Central memory CD4-positive, alpha-beta T cell (primary cell): Measurements from ENCODE around the gene GALNT11.
"Not testable (repeated sequence)": the region's sequence is repeated elsewhere in the genome, so short reads cannot be mapped to it uniquely, and the experiment has no call there.

ENCODE experiments used
- DNase-seq: peaks from one replicate; pipeline ENCODE4 v3.0.0; 2022

The GALNT11 gene

DNA sequence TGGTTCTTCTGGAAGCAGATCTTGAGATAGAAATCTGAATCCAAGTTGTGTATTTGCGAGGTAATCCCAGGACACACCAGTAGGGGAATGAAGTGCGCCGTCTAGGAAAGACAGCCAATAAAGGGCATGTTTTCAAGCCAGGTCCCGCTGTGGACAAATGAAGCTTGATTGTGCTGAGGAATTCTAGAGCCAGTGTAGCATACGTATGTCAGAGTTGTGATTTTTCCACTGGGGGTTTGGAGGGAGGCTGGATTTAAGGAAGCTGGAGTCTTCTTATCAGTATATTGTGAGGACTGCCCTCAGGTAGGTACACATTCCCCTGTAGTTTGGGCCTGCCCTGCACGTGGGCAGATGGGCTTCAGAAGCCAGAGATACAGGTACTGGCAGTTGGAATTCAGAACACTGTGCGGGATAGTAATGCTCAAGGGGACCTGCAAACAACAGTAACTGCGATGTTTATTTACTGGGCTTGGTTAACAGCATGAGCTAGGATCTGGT, 50.9 kb downstream of the GALNT11 start:
- DNase-seq: no peak

DNA sequence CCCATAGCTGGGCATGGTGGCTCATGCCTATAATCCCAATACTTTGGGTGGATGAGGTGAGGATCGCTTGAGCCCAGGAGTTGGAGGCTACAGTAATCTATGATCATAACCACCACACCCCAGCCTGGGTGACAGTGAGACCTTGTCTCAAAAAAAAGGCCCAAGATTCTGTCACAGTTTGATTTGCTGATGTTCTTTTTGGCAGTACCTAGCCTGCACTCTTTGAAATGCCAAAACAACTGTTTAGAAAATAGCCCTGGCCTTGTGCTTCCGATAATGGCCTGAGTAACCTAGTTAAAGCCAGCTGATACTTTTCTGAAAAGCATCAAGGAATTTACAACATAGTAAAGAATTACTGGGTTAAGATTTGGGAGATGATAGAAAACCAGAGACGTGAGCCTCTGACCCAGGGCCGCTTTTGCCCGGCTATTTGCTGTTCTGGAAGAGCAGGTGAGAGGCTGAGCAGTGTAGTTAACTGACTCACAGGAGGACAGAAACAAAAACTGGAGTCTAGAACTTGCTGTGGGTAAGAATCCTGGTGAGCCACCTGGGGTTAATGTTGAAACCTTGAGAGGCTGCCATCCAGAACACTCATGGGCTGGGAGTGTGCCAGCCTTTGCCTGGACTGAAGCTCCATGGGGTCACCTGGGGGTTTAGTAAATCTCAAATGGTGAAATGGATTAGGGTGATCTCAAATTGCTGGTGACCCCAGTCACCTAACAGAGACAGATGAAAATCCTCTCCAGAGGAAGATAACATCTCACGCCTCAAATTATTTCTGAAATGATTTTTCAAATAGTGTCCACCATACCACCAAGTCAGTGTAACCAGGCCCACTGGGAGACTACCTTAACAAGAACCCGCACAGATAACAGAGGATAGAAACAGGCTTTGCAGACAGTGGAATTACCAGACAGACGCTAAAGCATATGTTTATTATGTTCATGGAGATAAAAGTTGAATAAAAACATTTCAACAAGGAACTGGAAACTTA, 51.8 kb downstream of the GALNT11 start:
- DNase-seq: no peak

DNA sequence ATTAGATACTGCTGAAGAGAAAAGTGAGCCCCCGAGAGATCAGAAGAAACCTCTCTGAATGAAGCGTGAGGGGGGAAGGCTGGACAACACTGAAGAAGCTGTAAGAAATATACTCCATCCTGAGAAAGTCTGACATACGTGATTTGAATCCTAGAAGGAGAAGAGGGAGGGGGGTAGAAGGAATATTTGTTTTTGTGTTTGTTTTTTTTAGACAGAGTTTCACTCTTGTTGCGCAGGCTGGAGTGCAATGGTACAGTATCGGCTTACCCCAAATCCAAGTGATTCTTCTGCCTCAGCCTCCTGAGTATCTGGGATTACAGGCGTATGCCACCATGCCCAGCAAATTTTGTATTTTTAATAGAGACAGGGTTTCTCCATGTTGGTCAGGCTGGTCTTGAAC, 52.6 kb downstream of the GALNT11 start:
- DNase-seq: no peak

DNA sequence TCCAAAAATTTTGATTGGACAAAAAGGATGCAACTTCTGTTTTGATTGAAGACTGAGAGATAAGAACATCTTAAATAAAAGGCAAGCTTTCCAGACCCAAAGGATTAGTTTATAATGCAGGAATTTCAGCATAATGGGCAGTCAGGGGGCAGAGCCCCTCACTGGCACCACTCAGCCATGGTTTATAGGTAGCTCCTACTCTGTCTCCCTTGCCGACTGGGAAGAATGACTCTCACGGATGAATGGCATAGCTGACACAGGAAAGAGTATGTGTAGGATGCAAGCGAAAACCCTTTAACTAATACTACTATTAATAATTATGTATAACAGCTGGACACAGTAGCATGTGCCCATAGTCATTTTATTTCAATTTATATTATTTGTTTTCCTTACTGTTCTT, 53.3 kb downstream of the GALNT11 start:
- no peak for DNase-seq

DNA sequence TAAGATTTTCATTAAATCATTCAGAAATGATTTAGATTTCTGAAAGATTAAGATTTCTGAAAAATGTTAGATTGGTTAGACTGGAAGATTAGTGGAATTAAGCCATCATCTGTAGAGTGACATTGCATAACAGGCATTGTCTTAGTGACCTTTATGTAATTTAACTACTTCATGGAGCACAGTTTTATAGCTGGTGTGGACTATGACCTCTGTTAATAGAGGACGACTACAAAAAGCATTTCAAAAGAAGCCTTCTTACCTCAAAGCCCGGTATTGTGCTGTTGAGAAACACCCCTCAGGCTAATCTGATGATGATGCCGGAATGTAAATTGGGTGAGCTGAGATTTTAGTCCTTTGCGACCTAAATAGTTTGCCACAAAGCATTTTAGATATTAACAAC, 55.6 kb downstream of the GALNT11 start:
- no peak for DNase-seq

DNA sequence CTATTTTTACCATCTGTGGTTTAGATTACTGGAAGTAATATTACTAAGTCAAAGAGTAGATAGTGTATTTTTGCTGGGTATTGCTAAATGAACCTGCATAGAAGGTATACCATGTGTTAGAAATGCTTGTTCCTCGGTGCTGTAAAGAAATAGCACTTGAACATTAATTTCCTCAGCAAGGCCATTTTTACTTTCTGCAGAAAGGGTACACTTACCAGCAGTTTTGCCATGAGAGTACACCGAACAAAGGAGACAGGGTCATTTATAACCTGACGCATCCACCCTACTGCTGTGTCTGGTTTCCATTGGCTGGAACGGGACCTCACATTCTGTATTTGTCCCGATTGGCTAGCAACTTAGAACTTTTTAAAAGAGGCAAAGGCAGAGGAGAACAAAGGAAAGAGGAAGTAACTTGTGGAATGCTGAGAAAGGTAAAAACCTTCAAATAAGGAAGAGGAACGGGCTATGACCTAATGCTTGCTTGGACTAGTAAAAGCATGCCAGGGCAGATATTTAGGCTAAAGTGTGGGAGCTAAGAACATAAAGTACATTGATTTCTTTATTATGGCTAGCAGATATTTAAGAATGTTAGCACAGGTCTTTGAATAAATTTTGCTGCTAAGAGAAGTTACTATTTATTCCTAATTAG, 56.7 kb downstream of the GALNT11 start:
- not testable (repeated sequence) for DNase-seq

DNA sequence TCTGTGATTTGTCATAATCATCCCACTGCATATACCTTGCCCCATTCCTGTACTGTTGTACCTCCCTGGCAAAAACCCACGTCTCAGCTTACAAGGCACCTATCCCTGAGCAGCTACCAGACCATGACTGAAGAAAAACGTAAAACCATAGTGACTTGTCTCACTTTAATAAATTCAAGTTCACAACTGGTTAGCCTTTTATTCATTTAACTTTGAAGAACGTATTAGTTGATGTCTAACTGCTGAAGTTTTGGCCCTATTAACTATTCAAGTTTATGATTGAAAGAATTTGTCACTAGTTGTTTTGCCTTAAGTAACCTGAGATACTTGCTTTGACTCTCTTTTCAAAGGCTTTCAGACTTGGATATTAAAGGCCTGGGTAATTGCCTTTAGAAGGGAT, 59.7 kb downstream of the GALNT11 start:
- DNase-seq: no peak

DNA sequence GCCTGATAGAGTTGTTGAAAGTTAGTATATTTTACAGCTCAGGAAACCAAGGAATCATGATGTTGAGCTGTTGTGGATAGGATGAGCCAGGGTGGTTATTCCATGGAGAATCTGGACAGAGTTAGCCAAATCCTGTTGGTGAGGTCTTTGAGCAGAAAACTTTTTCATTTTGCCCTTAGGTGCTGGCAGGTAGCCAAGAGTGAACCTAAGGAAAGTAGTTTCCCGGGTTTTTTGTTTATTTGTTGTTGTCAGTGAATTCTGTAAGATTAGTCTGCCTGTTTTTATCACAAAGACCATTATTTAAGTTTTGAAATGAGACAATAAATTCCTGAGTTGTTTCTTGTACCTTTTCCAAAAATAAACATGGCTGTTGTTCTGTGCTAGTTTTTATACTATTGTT, 61.0 kb downstream of the GALNT11 start:
- no peak for DNase-seq

DNA sequence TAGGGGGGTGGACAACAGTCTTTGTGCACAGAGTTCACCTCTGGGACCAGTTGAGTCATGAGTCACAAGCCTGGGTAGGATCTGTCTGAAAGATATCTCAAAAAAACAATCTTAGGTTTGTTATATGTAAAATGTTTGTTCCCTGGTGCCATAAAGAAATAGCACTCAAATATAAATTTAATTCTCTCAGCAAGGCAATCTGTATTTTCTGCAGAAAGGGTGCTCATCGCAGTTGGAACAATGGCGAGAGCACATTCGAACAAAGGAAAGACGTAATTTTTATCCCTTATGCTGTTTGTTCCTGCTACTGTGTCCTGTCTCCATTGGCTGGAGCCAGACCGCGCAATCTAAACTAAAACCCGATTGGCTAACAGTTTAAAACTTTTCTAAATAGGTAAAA, 63.7 kb downstream of the GALNT11 start:
- DNase-seq: no peak

DNA sequence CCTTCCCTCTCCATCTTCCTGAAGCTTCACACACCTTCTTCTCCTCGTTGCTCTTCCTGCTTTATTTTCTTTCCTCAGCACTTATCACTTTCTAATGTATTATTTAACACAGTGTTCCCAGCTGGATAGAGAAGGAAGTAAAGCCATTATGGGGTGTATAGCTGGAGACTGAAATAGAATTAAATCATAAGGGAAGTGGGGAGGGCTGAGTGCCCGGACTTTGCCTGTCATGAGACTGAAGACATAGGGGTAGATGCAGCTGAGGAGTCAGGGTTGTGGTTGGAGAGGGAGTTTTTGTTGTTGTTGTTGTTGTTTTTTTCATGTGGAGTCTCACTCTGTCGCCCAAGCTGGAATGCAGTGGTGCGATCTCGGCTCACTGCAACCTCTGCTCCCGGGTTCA, 65.3 kb downstream of the GALNT11 start:
- no peak for DNase-seq

DNA sequence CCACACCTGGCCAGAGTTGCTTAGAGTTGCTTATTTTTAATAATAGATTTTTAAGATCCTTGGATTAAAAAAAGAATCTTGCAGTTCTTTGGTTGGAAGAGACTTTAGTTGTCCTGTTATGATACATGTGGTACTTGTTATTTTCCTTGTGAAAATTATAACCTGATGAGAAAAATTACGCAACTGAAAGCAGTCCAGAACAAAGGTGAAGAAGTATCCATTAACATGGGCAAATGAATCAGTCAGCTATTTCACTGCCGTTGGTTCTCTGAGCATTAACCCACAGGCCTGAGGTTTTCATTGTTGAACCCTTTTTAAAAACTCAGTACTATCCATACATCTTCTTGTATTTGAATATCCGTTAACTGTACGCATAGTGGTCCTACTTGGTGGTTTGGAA, 68.2 kb downstream of the GALNT11 start:
- DNase-seq: no peak

DNA sequence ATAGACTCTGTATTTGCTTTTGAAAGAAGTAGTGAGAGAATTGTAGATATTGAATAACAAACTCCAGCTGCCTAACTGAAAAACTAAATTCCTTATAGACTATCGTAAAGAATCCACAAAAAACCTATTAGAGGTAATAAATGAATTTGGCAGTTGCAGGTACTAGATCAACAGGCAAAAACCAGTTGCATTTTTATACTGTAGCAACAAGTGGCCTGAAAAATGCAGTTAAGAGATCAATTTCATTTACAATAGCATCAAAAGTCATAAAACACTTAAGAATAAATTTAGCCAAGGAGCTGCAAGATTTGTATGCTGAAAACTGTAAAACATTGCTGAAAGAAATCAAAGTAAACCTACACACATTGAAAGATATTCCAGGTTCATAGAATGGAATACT, 70.3 kb downstream of the GALNT11 start:
- no peak for DNase-seq

DNA sequence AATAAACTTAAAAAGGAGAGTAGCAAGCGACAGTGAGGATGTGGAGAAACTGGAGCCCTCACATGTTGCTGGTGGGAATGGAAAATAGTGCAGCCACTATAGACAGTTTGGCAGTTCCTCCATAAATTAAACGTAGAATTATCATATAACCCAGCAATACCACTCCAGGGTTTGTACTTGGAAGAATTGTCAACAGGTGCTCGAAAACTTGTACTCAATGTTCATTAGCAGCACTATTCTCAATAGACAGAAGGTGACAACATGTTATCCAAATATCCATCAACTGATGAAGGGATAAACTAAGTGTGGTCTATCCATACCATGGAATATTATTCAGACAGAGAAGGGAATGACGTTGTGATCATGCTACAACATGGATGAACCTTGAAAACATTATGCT, 71.9 kb downstream of the GALNT11 start:
- DNase-seq: no peak

DNA sequence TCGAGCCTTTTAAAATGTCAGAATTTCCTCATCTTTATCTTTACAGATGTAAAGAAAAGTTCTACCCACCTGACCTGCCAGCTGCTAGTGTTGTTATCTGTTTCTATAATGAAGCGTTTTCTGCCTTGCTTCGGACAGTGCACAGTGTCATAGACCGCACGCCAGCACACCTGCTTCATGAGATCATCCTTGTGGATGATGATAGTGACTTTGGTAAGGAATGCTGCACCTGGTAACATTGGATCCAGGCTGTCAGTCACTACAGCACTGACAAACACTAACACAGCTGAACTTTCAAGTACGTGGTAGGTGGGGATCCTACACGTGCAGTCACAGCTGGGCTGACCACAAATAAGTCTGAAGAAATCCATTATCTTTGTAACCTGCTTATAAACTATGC, 77.6 kb downstream of the GALNT11 start:
- no peak for DNase-seq

DNA sequence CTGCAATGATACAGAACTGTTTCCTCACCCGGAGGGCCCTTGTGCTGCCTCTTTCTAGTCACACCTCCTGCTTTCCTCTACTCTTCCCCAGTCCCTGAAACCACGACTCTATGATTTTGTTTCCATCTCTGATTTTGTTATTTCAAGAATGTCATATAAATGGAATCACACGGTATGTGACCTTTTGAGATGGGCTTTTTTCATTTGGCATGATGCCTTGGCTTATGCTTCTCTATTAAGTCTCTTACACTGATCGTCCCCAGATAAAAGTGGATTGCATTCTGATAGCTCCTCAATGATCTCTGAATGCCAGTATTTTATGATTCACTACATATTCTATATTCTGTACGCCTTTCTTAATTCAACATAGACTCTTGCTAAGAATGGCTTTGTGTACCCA, 78.2 kb downstream of the GALNT11 start:
- no peak for DNase-seq

DNA sequence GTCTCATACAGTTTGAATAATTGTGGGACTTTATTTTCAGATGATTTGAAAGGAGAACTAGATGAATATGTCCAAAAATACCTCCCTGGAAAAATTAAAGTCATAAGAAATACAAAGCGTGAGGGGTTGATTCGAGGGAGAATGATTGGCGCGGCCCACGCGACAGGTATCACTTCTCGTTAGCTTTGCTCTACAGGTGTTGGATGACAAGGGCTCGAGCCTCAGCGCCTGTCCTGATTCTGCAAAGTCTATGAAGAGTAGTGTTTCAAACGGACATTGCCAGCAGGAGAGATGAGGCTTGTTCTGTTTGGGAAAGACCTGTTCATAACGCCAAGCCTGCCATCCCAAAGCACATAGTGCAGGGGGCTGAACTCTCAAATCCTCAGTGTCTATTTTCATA, 79.7 kb downstream of the GALNT11 start:
- no peak for DNase-seq

DNA sequence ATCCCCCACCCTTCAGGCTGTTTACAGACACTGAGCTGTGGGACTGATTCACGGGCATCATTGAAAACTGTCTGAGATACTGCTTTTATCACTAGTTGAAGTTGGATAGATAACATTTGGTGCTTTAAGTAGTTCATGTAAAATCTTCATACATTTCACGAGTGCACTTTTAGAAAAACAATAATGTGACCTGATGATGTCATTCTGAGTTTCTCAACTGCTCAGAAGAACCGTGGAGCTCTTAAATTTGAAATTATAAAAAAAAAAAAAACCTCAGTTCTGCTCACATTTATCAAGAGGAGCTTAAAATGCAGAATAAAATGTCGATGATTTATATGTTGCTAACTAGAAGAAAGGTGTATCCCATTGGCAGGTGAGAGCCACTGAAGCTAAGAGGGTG, 81.5 kb downstream of the GALNT11 start:
- DNase-seq: no peak

DNA sequence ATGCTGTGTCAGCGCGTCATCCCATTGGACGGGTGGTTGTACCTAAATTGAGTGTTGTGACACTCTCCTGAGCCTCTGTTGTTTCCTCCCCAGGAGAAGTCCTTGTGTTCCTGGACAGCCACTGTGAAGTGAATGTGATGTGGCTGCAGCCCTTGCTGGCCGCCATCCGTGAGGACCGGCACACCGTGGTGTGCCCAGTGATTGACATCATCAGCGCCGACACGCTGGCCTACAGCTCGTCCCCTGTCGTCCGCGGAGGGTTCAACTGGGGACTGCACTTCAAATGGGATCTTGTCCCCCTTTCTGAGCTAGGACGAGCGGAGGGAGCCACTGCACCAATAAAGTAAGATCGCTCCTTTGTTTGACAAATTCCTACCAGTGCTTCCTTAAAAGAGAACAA, 82.5 kb downstream of the GALNT11 start:
- DNase-seq: no peak

DNA sequence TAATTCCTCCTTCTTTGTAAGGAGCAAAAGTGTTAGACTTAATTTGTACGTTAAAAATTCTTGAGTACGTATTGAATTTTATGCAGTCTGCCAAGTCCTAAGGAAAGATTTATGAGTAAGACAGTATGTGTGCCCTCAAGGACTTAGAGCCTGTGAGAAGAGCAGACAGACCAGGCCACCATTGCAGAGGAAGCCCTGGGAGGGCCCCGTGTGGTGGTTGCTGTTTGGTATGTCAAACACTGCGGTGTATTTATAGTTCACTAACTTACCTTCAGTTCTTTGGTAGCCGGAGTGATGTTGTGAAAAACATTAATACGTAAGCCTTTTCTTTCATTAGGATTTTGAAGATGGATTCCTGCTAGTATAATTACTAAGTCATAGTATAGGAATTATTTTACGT, 82.9 kb downstream of the GALNT11 start:
- no peak for DNase-seq

DNA sequence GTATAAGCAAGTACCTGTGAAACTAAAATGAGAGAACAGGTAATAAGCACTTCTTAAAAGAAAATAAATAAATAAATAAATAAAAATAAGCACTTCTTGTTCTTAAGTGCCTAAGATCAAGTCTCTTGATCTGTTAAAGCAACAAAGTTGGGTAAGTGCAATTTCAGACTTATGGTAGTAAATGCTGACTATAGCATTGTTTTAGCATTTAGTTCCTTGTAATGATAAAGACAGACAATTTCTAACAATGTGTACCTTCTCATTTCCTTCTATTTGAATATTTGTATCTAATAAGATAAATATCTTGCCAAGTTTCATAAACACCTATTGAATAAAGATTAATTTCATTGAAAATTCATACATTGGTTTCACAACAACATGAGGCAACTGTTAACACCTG, 87.4 kb downstream of the GALNT11 start:
- DNase-seq: no peak

DNA sequence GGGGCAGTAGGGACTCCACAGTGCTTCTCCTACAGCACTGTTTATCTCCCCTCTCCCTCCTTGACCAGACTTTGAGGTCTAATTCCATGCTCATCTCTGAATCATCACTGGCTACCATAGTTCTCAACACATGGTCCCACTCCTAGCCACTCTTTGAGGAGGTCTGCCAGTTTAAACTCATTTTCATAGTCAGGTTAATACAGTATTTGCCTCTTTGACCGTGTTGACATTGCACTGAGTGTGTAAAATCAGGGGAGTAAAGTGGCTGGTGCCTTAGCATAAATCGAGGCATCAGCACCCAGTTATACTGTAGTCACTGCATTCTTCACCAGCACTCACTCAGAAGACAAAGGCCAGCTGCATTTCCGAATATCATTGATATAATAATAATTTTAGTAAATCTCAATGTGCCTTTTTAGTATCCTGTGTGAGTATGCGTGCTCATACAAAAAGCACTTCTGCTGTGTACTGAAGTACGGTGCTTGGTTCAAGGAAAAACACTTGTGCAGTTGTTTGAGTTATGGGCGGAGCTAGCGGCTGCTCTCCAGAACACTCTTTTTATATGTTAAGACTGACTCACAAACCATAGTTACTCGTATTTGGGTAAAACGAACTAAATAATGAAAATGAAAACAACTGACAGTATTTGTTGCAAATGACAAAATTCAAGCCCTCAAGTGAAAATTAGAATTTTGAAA, 89.7 kb downstream of the GALNT11 start:
- no peak for DNase-seq

DNA sequence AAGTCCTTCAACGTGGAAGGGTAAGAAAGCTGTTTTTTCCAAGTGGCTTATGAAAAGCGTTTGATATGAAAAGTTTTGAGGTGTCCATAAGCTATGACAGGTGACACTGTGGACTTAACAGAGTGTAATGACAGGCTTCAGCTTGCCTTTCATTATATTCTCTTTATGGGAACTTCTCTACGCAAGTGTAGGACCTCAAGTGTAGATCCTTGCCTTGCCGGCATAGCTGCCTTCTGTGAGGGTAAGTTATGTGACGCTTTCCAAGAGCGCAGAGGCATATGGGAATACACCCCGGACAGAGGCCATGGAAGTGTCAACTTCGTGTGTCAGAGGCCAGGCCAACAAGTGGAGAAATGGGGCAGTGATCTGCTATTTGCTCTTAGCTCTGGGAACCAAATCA, 91.9 kb downstream of the GALNT11 start:
- DNase-seq: no peak

DNA sequence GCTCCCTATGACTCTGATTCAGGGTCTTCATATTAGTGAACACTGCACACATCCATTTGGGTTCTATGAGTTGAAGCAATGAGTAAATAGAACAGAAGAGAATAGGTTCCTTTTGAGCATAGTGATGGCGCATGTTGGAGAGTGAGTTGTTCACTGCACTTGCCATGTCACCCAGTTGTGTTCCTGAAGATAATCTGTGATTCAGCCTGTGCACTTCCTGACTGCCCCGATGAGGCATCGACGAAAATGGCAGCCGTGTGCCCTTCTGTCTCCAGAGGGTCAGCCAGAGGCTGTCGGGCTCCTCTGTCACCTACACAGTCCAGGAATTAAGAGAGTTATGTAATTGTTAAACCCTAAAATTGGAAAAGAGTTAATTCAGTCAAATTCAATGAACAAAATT, 94.7 kb downstream of the GALNT11 start:
- no peak for DNase-seq

DNA sequence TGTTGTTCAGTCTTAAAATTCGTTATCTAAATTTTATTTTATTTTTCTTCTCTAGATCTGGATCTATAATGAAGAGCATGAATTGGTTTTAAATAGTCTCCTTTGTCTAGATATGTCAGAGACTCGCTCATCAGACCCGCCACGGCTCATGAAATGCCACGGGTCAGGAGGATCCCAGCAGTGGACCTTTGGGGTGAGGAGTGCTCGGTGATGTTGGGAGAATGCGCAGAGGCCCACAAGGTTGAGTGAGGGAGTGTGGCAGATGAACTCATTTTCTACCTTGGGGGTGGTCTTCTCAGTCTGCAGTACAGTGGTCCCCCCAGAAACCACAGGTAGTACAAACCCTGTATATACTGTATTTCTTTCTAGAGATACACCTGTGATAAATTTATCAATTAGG, 95.3 kb downstream of the GALNT11 start:
- no peak for DNase-seq
